Stimulated activated CD4-positive, alpha-beta T cell treated with anti-CD3 and anti-CD28 coated beads, TNF-alpha, amount 100 ng/mL, for 1 hour (primary cell): ENCODE results near the gene ITPR1.

Source experiments
- DNase-seq, 3 donors: peaks; one replicate each; pipeline ENCODE4 v3.0.0-alpha.2; 2020; ENCODE audit warnings: low read depth in 3 of 3, low spot score in 1 of 3

The ITPR1 gene

GRCh38 chr3:4478261-4478660 lies 14.9 kb upstream of the ITPR1 start:
- DNase-seq = no peak

DNA sequence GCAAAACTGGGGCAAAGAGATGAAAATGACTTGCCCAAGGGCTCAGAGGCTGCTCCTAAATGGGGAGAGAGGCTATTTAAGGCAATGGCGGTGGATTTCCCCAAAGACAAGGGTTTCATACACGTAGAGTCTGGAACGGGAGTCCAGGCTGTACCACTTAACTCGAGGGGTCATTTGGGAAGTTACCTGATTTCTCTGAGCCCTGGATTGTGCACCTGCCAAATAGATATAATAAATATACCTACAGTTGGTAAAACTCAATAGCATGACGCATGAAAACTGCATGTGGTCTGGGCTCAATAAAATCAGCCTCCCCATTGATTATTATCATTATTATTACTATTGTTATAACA lies 1.3 kb upstream of the ITPR1 start:
- no peak for DNase-seq

DNA sequence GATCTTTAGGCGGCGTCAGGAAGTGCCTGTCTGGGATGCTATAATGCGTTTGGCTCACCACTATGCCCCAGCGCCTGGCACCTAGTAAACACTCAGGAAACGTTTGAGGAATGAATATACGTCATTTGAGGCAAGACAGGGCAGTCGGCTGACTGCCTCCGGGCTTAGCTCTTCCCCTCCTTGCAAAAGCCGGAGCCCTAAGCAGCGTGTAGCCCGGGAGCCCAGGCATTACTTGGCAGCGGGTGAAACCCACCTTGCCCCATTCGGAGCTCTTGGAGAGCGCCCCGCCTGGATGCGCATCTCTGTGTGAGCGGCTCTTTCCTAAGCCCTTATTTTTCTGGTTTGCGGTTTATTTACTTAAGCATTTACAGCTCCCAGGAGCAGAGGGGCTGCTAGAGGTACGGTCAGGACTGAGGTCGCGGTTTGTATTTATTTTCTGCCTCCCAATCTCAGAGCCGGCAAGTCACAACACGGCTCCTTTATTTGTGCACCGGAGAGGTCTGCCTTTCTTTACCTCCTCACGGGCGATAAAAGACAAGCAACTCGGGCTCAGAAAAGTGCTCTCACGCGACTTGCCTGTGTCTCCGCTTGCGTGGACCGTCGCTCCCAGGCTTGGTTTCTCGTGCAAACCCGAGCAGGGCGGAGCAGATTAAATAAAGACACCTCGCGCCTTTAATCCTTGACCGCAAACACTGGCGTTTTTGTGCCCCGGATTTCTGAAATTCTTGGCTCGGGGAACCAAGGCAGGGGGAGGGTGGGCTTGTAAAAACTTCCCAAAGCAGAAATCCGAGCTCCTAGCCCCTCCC lies 737 bp upstream of the ITPR1 start:
- DNase-seq = no peak

- DNase-seq = no peak
Observed at GRCh38 chr3:4493941-4494894, 1.1 kb downstream of the ITPR1 start.

- DNase-seq = no peak
Observed at GRCh38 chr3:4494895-4495264, 1.7 kb downstream of the ITPR1 start.

DNA sequence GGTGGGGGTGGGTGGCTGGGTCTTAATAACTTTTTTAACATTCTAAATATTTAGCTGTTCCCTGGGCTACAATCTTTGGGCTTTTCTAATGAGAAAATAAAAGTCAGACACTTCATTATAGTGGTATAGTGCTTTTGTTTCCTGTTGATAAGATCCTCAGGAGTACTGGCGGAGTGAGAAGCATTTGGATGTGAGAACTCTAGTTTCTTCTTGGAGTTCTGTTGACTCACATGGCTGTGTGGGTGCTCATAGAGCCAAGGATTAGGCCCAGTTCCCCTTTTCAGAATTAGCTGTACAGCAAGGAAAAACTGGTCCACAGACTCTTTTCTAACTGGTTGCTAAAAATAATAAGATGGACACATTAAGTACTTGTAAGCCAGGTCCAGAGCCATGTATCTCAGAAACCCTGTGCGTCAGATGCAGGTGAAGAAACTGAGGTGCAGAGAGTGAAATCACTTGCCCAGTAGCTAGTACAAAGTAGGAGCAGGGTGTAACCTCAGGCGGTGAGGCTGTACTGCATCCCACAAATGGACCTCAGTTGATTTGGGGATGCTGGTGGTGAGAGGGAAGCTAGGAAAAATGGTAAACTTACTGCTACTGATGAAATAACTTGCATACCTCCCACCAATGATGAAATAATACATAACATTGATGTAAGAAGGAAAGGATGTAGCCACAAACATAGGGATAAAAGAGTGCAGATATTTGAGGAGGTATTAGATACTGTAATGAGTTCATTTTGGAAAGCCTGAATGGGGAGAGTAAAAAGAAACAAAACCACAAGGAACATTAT lies 2.3 kb downstream of the ITPR1 start:
- no peak for DNase-seq

DNA sequence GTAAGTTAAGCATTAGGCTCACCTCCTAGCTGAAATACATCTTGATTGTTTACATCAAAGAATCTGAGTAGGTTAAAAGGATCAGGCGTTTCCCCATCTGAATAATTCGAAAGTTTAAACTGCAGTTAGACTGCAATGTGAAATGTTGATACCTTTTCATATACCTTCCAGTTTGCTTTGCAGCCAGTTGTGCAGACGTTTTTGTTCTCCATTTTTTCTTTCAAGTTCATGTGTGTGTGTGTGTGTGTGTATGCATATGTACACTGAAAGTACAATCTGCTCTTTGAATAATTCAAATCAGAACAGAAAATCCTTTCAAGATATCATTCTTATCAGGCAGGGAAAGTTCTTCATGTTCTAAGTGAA lies 2.9 kb downstream of the ITPR1 start:
- DNase-seq = no peak

GRCh38 chr3:4497005-4497692 lies 4.0 kb downstream of the ITPR1 start:
- no peak for DNase-seq

DNA sequence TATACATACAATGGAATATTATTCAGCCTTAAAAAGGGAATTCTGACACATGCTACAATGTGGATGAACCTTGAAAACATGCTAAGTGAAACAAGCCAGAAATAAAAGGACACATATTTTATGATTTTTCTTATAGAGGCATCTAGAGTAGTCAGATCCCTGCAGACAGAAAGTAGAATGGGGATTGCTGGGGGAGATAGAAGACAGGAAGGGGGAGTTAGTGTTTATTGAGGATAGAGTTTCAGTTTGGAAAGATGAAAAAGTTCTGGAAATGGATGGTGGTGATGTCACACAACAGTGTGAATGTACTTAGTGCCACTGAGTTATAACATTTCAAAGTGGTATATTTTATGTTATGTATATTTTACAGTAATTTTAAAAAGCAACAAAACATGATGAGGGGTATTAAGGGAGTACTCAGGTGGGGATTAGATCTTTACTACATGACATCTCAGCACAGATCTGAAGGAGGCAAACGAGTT lies 4.7 kb downstream of the ITPR1 start:
- no peak for DNase-seq

DNA sequence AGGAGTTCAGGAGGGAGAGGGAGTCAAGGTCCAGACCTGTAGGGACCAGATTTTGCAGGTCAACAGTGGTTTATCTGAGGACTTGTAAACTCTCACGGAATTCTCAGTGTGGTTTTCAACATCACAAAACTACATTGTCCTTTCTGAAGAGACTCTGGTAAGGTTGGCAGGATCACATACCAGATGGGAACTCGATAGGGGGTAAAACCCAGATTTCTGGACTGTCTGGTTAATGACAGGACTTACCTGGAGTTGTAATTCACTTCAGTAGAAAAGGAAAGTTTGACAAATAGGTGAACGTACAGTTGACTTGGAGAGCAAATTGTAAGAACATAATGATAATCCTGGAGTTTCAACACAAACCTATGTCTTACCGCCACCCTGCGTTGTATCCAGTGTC lies 5.3 kb downstream of the ITPR1 start:
- no peak for DNase-seq

DNA sequence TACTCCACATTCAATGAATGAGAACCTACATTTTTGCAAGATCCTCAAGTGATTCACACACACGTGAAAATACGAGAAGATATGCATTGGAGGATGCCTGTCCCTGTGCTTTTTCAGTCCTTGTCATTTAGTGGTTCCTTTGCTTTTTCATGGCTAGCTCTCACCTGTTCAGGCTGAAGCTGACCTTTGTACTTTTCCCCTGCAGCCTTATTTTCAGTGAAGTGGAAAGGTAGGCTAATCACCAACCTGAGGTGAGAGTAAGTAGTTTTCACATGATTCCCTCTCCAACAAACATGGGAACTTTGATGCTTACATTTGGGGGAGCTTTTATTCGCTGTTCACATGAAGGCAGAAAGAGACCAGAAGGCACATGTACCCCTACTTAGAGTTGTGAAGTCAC lies 8.3 kb downstream of the ITPR1 start:
- no peak for DNase-seq

- DNase-seq = no peak
Observed at GRCh38 chr3:4501927-4502326, 8.8 kb downstream of the ITPR1 start.

GRCh38 chr3:4503050-4503449 lies 9.9 kb downstream of the ITPR1 start:
- no peak for DNase-seq

DNA sequence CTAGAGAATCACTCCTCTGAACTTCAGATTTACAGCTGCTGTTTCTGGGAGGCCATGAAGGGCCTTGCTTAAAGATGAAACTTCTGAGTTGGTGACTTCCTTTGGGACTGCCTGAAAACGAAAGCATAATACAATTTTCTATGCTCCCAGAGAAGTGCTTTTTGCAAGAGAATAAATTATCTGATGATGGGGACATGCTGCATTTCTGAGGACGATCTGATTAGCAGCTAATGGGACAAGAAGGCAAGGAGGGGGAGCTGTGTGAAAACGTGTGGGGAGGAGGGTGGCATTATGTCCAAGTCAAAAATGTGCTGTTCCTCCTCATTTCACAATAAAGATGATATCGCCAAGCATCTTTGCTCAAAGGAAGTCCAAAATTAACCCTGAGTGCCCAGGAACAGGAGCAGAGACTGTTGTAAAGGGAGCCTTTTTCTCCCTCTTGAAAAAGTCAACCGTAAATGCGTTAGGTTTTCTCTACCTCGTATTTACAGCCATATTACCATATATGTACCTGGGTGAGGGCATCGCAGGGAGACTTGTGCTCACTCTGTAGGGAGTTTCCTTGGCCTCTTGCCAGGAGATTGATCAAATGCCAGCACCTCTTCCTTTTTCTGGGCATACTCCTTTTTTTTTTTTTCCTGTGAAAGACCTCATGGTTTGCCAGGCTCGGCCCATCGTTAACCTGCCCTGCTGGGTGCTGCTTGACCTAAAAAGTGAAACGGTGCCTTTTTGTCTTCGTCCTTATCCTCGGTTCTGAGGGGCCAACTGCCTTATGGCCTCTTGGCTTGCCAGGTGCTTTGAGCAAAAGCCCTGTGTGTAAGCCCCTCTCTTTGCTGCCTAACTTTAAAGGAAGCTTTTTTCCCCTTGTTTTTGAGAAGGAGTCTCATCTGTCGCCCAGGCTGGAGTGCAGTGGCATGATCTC lies 11.5 kb downstream of the ITPR1 start:
- DNase-seq = no peak

DNA sequence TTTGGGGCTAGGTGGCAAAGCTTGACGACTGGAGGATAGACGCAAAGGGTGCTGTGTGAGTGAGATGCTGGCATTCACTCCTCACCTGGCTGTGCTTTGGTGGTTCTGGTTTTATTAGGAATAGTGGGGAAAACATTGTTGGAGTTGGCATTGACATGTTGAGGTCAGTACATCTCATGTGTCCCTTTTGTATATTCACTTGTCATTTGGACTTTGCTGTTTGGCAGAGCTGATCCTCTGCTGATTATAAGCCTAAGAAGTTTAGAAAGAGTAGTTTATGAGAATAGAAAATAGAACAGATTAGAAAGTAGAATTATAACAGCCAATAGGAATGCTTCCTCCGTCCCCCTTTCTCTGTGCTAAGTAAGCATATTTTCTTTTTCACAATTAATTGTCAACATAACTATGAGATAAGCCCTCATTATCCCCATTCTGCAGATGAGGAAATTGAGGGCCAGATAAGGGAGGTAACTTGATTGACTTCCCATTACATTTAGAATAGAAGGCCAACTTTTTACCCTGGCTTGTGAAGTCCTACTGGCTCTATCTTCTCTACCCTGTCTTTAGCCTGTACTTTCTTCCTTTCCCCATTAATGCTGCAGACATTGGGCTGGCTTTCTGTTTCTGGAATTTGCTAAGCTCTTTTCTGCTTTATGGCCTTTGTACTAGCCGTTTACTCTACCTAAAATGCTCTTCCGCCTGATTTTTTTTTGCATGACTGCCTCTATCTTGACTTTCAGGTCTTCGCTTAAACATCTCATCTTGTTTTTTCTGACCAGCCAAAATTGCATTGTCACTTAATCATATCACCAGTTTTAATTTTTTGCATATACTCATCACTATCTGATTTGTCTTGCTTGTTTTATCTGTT lies 12.8 kb downstream of the ITPR1 start:
- DNase-seq = no peak

GRCh38 chr3:4506559-4507023 lies 13.4 kb downstream of the ITPR1 start:
- DNase-seq = no peak

DNA sequence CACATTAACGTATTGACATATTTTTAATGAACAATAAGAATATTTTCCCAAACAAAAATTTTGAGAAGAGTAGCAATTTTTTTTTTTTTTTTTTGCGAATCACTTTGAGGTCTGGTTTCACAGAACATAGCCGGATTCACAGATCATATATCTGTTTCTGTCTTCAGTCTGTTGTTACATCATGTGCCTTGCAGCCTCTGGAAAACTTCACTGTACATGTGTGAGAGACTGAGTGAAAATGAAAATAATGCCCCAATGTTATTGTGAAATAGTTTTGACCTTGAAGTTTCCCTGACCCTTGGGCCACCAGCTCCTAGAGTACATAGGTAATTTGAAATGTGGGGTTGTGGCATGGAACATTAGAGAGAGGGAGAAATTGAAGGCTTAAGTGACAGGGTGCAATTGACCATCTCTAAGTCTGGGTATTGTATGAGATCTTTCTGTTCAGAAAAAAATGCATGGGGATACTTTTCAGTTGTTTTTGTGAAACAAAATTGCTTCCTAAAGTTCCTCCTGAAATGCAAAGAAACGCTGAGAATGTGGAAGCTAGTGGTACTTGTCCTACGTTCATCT lies 14.0 kb downstream of the ITPR1 start:
- DNase-seq = no peak
